ENCODE data around the gene RPL7A. TPM values are rescaled to one million over a fixed set of nuclear protein-coding genes. Genes with fewer than 3 reads are reported as not detected.
"Not testable (repeated sequence)": the region's sequence is repeated elsewhere in the genome, so short reads cannot be mapped to it uniquely, and the experiment has no call there.

RPL7A gene
- polyA plus RNA-seq, 3 donors = 2,345 to 2,776 (median 2,509) TPM

DNA sequence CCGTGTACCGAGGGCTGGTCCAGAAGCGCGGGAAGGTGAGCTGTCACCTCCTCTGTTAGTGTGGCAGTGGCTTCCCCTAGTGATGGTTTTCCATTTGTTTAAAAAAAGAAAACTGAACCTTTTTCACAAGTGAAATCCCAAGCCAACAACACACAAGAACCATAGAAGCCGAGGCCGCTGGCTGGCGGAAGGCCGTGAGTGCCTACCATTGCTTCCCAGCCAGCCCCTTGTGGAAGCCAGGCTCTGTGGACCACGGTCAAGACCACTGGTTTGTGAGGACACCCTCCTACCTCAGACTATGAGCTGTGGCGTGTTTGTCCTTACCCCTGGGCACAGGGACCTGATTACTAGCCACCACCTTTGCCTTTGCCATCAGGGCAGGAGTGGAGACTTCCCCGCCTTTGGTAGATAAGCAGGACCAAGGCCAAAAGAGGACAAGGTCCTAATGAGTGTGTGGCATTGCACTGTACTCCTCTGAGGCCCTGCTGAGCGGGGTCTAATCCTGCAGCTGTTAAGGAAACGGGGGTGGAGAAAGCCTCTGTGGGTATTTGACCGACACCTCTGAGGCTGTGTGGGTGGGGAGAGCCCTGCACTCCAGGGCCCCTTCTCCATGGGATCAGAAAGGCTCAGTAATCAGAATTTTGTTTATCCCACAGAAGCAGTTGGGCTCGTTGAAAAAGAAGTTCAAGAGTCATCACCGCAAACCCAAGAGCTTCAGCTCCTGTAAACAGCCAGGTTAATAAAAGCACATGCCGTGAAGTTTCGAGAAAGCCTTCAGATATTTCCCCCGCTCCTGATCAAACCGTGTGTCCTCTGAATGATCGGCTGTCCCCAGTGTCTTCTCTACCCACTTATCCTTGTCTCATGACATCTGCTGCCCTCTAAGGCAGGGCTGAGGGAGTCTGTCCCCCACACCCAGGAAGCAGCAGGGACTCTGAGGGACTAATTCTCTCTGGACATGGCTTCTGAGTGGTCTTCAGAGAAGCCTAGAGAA is 12.7 kb downstream of the RPL7A start:
- DNase-seq = no peak

DNA sequence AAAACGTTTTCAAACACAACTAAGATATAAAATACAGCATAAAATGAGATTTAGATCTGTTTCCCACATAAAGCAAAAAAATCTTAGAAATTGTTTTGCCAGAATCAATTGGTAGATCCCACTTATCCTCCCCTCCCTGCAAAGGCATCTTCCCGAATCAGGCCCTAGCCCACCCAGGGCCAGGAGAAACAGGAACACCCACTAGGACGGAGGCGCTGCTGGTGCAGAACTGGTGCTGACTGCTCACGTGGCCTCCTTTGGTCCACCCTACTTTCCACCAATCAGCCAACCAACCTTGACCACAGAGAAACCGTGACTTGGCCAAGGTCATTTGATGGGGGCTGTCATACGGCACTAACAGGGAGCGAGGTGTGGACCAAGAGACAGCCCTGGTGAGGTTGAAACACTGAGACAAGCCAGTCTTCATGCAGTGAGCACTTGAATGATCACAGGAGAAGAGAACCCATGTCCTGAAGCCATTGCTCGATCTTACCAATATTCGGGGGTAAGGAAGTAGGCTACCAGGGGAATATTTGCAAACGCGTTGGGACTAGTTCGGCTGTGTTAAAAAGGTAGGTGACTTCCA is 13.6 kb downstream of the RPL7A start:
- DNase-seq = no peak

DNA sequence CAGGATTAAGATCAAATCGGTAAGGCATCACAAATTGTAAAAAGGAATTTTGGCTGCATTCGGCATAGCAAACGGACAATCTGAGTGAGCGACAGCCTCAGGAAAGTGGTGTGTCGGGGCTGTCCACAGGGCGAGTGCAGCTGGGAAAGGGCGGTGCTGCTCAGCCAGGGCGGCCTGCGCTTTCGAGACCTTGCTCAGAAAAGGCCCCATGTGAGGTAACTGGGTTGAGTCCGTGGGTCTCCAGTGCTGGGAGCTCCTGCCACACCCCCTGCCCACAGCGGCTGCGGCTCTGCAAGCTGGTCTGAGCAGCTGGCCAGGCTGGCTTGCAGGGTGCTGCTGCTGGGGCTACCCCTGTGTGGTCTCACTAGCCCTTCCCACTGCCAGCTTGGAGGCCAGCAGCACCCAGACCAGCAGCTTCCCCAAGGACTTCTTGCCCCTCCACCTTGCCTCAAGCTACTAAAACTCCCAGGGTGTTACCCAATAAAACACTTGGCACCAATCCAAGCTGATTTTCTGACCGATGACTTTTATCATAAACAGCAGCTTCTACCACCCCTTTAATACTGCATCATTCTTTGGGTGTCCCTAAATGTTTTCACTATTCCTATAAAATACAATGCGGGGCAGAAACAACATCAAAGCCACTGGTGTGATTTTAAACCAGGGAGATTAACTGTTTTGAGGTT is 14.5 kb downstream of the RPL7A start:
- DNase-seq = no peak

DNA sequence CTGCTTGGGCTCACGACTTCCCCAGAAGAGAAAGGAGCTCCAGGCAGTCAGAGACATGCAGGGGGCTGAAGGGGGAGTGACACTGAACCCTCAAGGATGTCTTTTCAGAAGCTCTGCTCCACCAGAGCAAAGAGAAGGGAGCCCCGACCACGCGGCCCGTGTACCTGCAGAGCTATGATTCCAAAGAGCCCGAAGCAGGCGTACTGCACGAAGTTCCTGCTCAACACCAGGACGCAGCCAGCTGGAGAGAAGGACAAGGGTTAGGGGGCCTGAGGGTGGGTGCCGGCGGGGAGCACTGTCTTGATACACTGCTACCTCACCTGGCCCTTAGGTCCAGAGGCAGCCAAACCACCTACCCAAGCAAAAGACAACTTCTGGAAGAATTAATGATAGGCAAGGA is 18.4 kb downstream of the RPL7A start:
- no peak for DNase-seq

GRCh38 chr9:133367221-133367620 is 19.2 kb downstream of the RPL7A start:
- no peak for DNase-seq

DNA sequence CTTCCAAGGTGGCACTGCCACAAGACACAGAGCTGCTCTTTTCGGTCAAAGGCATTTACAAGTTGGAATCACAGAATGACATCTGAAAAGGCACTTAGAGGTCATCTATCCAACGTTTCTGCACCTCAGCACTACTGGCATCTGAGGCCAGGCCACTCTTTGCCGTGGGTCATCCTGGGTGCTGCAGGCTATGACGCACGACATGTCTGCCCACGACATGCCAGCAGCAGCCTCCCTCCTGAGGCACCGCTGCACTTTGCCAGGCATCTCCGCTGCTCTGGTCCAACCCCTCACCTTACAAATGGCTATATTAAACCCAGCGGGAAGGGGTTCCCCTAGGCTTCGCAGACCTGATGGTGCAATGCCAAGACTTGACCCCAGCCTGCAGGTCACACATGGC is 19.8 kb downstream of the RPL7A start:
- DNase-seq = no peak

GRCh38 chr9:133368249-133368881 is 20.3 kb downstream of the RPL7A start:
- no peak for DNase-seq

DNA sequence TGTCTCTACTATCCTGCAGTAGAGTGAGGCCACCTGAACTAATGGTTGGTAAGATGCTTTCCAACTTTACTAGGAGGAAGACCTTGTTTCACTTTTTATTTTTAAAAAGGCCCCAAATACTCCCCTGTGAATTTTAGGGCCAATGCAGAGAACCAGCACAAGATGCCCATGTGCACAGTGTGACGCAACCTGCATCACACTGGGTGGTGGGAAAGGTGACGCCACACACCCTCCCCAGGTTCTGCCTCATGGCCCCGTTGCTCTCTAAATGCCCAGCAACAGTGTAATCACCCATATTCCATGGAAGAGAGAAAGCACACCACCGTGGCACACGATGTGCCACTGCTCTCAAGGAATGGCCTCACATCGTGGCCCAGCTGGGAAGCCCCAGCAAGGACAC is 21.4 kb downstream of the RPL7A start:
- DNase-seq = no peak

DNA sequence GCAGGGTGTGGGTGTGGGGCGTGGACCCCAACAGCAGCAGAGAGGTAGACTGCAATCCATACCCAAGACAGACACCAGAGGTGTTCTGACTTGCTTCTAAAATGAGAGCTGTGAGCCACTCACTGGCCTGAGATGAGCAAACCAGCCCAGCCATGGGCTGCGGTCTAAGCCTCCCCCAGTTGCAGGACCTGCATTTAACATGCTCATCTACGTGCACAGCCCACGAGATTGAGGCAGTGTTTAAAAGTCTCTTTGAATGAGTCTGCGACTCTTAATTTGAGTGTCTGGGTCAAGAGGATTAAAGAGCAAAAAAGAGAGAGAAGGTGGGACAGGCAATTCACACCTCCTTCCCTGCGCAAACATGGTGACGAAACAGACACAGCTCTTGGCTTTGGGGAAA is 21.9 kb downstream of the RPL7A start:
- DNase-seq = no peak

DNA sequence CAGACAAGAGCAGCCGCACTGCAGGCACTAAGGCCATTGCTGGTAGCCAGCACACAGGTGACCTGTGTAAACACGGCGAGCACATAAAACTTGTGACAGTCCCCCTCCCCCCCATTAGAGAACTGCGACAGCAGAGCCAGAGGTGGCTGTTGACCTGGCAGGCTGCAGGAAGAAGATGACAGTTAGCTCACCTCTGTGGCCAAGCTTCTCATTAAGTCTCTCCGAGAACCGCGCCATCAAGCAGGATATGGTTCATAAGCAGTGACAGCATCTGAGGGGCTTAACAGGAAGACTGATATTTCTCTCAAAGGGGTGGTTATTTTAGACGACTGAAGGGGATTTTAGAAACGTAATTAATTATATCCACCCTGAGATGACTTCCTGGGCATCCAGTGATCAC is 22.7 kb downstream of the RPL7A start:
- no peak for DNase-seq

GRCh38 chr9:133371261-133371711 is 23.3 kb downstream of the RPL7A start:
- no peak for DNase-seq

- no peak for DNase-seq
Observed at GRCh38 chr9:133372144-133372543, 24.1 kb downstream of the RPL7A start.

GRCh38 chr9:133374612-133375115 is 26.6 kb downstream of the RPL7A start:
- DNase-seq = no peak

GRCh38 chr9:133375116-133375723 is 27.2 kb downstream of the RPL7A start:
- no peak for DNase-seq

GRCh38 chr9:133375724-133376654 is 28.0 kb downstream of the RPL7A start, which contains the start of the genes STKLD1 and SURF4:
STKLD1 (plus strand) TSS chr9:133376366; CDS start chr9:133376474, 108 bp downstream.
SURF4 (minus strand) TSS chr9:133376060; CDS start chr9:133375969, 91 bp downstream.
- peak; percentile 96 for DNase-seq

DNA sequence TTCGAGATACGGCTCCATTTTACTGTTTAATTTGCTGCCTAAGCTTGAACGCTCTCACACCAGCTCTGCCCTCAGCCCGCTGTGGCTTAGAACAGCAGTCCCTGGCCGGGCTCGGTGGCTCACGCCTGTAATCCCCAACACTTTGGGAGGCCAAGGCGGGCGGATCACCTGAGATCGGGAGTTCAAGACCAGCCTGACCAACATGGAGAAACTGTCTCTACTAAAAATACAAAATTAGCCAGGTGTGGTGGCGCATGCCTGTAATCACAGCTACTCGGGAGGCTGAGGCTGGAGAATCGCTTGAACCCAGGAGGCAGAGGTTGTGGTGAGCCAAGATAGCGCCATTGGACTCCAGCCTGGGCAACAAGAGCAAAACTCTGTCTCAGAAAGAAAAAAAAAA is 29.3 kb downstream of the RPL7A start:
- DNase-seq = not testable (repeated sequence)

DNA sequence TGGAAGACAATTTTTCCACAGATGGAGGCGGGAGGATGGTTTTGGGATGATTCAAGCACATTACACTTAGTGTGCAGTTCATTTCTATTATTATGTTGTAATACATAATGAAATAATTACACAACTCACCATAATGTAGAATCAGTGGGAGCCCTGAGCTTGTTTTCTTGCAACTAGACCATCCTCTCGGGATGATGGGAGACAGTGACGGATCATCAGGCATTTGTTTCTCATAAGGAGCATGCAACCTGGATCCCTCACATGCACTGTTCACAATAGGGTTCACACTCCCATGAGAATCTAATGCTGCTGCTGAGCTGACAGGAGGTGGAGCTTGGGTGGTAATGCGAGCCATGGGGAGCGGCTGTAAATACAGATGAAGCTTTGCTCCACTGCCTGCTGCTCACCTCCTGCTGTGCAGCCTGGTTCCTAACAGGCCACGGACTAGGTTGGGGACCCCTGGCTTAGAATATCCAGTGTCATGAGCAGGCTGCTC is 29.8 kb downstream of the RPL7A start:
- no peak for DNase-seq

- DNase-seq = no peak
Observed at GRCh38 chr9:133378408-133378962, 30.5 kb downstream of the RPL7A start.
